ENCODE data around the gene PER1.
"Not testable (repeated sequence)": the region's sequence is repeated elsewhere in the genome, so short reads cannot be mapped to it uniquely, and the experiment has no call there.

PER1 gene

DNA sequence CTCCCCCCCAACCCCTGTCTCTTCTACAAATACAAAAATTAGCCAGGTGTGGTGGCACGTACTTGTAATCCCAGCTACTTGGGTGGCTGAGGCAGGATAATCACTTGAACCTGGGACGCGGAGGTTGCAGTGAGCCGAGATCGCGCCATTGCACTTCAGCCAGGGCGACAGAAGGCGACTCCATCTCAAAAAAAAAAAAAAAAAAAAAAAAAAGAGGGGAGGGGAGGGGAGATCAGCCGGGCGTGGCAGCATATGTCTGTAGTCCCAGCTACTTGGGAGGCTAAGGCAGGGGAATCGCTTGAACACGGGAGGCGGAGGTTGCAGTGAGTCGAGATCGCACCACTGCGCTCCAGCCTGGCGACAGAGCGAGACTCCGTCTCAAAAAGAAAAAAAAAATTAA lies 18.0 kb upstream of the PER1 start:
- DNase-seq = not testable (repeated sequence)

- no peak for DNase-seq
Measured at GRCh38 chr17:8167526-8167925, 15.3 kb upstream of the PER1 start.

- DNase-seq = no peak
Measured at GRCh38 chr17:8166731-8167130, 14.5 kb upstream of the PER1 start.

- DNase-seq = peak; percentile 19
Measured at GRCh38 chr17:8164815-8165131, 12.6 kb upstream of the PER1 start.

DNA sequence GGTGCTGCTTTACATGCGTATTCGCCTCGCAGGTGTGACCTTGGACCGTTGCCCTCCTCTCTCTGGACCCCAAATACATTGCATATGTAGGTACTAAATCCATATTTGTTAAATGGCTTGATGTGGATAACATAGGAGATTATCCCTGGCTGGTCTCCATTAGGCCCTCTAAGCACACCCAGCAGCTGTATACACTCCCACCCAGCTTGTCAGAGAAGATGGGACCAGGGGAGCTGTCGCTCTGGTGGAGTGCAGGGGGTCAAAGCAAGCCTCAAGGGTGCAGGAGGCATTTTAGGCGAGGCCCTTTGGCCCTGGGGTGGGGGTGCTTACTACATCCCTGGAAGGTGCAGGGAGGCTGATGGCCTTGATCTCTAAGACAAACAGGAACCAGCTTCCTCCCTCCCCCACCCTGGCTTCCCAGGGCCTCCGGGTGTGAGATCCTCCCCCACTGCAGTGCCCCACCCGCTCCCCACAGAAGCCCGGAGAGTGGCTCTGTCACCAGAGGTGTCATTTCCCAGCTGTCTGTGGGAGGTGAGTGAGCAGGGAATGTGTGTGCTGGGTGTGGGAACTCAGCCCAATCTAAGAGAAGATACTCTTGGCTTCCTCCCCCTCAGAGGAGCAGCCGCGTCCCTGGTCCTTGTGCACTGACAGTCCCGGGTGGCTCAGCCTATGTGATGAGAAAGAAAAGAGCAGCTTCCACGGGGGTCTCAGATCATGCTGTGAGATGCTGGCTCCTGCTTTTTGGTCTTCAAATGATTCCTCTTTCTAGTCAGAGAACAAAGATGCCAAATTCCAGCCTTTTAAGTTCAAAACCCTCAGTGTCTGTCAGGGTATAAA lies 12.0 kb upstream of the PER1 start:
- peak; percentile 84 for DNase-seq

GRCh38 chr17:8162997-8163977 lies 11.1 kb upstream of the PER1 start:
- peak; percentile 30 for DNase-seq

GRCh38 chr17:8162233-8162996 lies 10.2 kb upstream of the PER1 start, which contains the start of gene VAMP2:
TSS of gene VAMP2 (minus strand) at chr17:8162948. CDS start at chr17:8162879, 69 bp downstream.
- DNase-seq = peak; percentile 83

GRCh38 chr17:8161289-8162232 lies 9.4 kb upstream of the PER1 start:
- peak; percentile 45 for DNase-seq

DNA sequence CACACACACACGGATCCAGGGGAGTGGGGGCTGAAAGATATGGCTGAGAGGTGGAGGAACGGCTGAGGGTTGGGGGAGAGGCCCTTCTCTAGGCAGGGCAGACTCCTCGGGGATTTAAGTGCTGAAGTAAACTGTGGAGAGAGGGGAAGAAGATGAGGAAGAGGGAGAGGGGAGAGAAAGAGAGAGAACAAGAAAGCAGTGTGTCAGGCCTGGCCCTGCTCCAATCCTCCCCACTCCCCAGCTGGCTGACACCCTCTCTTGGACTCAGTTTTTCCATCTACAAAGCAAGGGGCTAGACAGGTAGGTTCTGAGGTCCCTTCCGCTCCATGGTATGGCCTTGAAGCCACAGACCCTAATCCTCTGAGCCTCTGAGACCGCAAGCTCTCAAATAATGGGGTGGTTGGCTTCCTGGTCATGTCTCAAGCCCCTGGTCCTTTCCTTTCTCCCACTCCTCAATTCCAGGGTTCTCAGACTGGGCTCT lies 8.6 kb upstream of the PER1 start:
- DNase-seq = peak; percentile 40

- no peak for DNase-seq
Measured at GRCh38 chr17:8160224-8160577, 8.0 kb upstream of the PER1 start.

- peak; percentile 4 for DNase-seq
Measured at GRCh38 chr17:8159459-8160223, 7.4 kb upstream of the PER1 start.

GRCh38 chr17:8159032-8159400 lies 6.8 kb upstream of the PER1 start:
- peak; percentile 28 for DNase-seq

DNA sequence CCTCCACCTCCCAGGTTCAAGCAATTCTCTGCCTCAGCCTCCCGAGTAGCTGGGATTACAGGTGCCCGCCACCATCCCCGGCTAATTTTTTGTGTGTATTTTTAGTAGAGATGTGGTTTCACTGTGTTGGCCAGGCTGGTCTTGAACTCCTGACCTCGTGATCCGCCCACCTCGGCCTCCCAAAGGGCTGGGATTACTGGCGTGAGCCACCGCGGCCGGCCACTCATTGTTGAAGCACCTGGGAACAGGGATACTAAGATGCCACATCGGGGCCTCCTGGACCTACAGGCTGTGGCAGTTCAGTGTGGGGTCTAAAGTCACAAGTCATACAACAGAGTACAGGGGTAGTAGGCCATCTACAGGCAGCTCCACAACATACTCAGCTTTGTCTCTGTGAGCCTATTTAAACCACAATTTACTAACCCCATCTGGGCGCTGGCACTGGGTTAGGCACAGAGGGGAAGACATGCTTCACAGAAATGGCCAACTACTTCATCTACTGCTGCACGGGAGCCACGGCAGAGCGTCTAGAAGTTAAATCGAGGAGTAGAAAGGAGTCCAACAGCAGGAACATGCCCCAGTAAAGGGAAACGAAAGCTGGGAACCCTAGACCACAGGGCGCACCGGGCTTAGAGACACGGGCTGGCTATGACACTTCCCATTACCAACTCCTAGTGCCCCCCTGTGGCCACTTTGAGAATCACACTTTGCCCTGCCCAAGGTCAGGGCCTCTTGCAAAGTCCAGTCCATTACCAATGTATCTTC lies 6.2 kb upstream of the PER1 start:
- DNase-seq = peak; percentile 91

GRCh38 chr17:8156246-8156992 lies 4.2 kb upstream of the PER1 start:
- DNase-seq = peak; percentile 100

- DNase-seq = no peak
Measured at GRCh38 chr17:8155996-8156245, 3.7 kb upstream of the PER1 start.

- DNase-seq = peak; percentile 57
Measured at GRCh38 chr17:8155231-8155995, 3.2 kb upstream of the PER1 start.

- DNase-seq = no peak
Measured at GRCh38 chr17:8154608-8155155, 2.5 kb upstream of the PER1 start.

DNA sequence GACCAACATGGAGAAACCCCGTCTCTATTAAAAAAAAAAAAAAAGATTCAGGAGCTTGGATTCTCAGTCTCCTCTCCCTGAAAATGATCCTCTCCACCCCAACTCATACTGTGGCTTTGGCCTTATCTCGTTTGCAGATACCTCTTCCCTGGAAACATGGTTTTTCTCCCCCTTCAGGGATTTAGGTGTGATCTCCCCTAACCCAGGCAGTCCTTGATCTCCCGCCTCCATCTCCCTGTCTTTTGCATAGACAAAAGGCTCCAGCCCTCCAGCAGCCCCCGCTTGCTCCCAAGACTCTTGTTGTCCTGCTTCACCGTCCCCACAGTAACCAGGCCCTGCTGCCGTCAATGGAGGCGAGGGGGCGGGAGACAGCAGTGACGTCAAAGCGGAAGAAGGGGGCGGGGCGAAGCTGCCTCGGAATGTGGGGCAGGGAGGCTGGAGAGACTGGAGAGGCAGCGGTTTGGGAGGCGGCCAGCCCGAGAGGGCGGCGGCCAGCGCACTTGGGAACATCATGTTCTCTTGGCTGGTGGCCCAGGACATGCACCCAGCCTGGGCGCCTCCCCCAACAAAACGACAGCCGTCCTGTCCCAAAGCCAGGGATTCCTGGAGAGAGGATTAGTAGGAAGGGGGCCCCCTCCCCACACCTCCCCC lies 1.9 kb upstream of the PER1 start:
- peak; percentile 96 for DNase-seq
